NCI-H524 (cell line): Measurements from ENCODE around the gene MRTFA.
A peak's percentile ranks its signal among the peaks of the same experiment; 100 is the strongest.
"Not testable (repeated sequence)": the region's sequence is repeated elsewhere in the genome, so short reads cannot be mapped to it uniquely, and the experiment has no call there.

Source experiments
- DNase-seq, 2 experiments: peaks; one replicate each; lab custom pipeline; 2025; lab: John Stamatoyannopoulos, UW

Gene MRTFA

GRCh38 chr22:40595497-40596234, 40.9 kb downstream of the MRTFA start:
- DNase-seq = no peak

- DNase-seq = no peak
Measured at GRCh38 chr22:40594924-40595323, 41.6 kb downstream of the MRTFA start.

- DNase-seq = no peak
Measured at GRCh38 chr22:40594346-40594745, 42.2 kb downstream of the MRTFA start.

- no peak for DNase-seq
Measured at GRCh38 chr22:40593460-40594273, 42.9 kb downstream of the MRTFA start.

DNA sequence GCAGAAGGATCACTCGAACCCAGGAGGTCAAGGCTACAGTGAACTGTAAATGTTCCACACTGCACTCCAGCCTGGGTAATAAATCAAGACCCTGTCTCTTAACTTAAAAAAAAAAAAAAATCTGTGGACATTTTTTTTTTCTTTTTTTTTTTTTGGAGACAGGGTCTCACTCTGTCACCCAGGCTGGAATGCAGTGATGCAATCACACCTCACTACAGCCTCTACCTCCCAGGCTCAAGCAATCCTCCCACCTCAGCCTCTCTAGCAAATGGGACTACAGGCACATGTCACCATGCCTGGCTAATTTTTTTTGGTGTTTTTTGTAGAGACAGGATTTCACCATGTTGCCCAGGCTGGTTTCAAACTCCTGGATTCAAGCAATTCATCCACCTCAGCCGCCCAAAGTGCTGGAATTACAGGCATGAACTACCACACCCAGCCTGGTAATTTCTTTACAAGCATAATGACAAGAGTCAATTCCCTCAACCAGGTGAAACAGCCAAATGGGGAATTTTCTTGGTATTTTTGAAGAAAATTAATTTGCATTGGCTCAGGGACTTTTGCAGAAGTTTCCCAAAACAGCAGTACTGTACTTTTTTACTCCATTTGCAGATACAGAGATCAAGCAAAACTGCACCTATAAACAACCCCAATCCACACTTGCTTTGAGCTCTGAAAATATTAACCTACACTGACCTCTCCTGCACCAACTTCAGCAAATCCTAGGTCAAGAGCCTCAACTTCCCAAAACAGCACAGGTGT, 44.0 kb downstream of the MRTFA start:
- DNase-seq = no peak

GRCh38 chr22:40588726-40589125, 47.8 kb downstream of the MRTFA start:
- no peak for DNase-seq

DNA sequence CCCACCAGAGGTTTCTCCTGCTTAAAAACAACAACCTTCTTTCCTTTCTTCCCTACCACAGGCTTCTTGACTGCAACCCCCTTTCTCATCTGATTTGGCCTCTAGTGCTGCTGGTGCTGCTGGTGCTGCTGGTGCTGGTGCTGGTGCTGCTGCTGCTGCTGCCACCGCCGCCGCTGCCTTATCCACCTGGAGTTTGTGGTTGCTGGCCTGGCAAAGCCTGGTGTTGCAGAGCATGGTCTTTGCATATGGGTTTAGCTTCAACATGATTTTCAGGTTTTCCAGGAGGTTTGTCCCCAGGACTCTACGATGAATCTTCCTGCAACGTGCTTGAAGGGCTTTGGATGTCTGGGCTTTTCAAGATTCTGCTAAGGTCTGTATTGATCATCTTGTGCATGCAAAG, 49.7 kb downstream of the MRTFA start:
- DNase-seq = no peak

DNA sequence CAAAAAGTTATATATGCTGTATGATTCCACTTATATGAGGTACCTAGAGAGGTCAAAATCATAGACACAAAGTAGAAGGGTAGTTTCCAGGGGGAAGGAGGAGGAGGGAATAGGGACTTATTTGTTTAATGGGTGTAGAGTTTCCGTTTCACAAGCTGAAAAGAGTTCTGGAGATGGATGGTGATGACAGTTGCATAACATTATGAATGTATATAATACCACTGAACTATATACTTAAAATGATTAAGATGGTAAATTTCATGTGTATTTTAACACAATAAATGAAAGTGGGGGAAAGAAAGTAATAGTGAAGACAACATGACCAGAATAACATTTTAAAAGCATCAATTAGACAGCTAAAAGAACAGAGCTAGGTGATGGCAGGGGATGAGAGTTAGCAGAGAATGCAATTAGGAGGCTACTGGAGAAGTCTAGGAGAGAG, 51.2 kb downstream of the MRTFA start:
- DNase-seq = no peak

DNA sequence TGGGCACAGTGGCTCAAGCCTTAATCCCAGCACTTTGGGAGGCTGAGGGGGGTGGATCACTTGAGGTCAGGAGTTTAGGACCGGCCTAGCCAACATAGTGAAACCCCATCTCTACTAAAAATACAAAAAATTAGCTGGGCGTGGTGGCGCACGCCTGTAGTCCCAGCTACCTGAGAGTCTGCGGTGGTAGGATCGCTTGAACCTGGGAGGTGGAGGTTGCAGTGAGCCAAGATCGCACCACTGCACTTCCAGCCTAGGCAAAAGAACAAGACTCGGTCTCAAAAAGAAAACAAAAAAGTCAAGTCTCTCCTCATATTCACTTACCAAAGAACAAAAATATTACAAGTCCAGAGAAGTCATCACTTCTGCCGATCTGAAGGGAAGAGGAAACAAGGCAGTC, 51.8 kb downstream of the MRTFA start:
- not testable (repeated sequence) for DNase-seq

- DNase-seq = no peak
Measured at GRCh38 chr22:40583053-40583741, 53.3 kb downstream of the MRTFA start.

GRCh38 chr22:40582063-40582462, 54.5 kb downstream of the MRTFA start:
- no peak for DNase-seq

- no peak for DNase-seq
Measured at GRCh38 chr22:40580631-40581030, 55.9 kb downstream of the MRTFA start.

DNA sequence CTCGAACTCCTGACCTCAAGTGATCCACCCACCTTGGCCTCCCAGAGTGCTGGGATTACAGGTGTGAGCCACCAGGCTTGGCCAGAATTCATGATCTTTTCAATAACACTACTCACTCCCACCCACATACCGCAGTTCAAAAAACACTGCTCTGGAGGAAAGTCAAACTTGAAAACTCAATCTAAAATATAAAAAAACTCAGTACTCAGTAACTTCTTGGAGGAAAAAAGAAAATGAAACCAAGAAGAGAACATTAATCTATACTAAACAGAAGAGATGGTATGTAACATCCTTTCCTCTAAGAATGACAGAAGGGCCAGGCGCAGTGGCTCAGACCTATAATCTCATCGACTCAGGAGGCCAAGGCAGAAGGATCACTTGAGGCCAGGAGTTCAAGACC, 58.3 kb downstream of the MRTFA start:
- DNase-seq = no peak

DNA sequence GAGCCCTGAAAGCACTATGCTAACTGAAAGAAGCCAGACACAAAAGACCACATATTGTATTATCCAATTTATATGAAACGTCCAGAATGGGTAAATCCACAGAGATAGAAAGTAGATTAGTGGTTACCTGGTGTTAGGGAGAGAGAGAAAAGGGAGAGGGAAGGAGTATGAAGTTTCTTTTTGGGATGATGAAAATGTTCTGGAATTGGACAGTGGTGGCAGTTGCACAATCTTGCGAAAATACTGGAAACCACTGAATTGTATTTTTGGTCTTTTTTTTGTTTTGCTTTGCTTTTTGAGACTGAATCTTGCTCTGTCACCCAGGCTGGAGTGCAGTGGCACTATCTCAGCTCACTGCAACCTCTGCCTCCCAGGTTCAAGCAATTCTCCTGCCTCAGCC, 63.5 kb downstream of the MRTFA start:
- DNase-seq = no peak

DNA sequence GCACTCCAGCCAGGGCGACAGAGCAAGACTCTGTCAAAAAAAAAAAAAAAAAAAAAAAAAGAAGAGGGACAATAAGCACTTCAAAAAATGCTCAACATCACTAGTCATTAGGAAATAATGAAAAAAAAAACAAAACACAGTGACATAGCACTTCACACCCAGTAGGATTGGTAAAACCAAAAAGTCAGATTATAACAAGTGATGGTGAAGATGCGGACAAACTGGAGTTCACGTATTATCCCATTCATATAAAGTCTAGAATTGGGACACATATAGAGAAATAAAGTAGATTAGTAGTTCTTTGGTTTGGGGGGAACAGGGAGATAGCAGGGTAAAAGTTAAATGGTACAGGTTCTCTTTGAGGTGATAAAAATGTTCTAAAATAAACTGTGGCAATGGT, 64.6 kb downstream of the MRTFA start:
- DNase-seq = no peak

DNA sequence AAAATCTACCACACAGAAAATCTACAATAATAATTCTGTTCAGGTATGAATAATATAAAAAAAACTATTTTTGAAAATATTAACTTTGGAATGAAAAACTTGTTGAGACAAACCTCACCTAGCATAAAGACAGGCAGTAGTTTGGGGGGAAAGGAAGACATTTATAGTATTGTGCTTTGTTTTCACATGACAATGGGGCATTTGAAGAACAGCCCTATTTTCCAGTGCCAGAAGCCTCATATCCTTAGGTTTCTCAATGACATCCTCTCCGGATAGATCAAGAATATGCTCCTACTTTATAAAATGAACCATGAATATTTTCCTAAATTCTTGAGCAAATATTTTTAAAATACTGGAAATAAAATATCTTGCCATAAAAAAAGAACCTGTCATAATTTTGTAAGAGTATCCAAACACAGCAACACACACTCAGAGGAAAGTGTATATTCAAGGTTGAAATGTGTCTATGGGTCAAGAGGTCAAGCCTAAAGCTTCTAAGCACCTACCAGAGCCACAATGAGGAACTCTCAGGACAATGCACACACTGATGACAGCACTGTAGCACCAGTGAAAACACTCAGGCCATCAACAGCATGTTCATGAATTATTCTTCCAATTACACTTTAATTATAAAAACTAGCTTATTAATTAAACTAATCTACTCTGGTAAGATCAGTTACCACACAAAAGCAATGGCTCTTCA, 68.7 kb downstream of the MRTFA start:
- no peak for DNase-seq

DNA sequence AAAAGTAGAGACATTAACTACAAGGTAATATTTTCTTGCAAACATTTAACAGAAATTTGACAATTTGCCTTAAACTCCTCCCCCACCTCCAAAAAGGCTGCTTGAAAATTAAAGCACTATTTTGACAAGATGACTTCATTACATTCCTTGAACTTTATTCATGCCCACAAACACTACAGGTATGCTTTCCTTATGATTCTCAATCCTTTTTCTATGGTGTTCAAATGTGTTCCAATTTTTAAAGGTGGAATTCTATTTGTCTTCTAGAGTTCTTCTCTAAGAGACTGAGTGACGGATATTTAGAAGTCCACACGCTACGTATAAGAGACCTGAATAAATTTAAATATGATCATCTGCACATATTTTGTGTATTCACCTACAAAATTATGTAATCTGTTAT, 69.4 kb downstream of the MRTFA start:
- no peak for DNase-seq

- DNase-seq = no peak
Measured at GRCh38 chr22:40560994-40561515, 75.5 kb downstream of the MRTFA start.

GRCh38 chr22:40560551-40560950, 76.0 kb downstream of the MRTFA start:
- DNase-seq = peak; percentile 68 to 78

- no peak for DNase-seq
Measured at GRCh38 chr22:40557972-40558371, 78.5 kb downstream of the MRTFA start.

DNA sequence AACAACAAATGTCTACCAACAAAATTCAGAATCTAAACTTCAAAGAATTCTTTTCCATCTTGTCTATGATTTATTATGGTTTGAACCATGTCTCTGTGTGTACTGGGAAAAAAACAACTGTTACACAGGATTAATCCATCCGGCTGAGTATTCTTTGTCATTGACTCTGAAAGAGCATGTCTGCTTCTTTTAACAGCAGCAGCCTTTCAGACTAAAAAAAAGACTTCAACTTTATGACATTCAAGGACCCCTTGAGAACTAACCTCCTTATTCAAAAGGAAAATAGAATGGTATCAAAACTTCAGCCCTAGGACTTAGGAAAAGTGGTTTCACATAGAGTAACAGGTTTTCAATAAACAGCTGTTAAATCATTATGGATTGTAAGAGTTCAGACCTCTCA, 79.9 kb downstream of the MRTFA start:
- DNase-seq = peak in 1 of 2 experiments; percentile 38
